Naive thymus-derived CD4-positive, alpha-beta T cell (primary cell): ENCODE results near the gene RSAD1. TPM values are rescaled to one million over a fixed set of nuclear protein-coding genes. Genes with fewer than 3 reads are reported as not detected.

Experiments
- ATAC-seq: fragments of 150-1000 bp; cut with Tn5 transposase; 2 replicates; pipeline ENCODE4 v1.10.0; 2021; ENCODE audit warnings: mild to moderate bottlenecking, moderate library complexity
- CTCF ChIA-PET: fragments of 350-600 bp; sonication (Branson Sonifier 250); formaldehyde crosslinking; loops from one replicate; lab custom pipeline; 2021; ENCODE audit warnings: antibody characterized with exemption; lab: Charles Lee
- POLR2A ChIA-PET: fragments of 350-600 bp; sonication (Branson Sonifier 250); formaldehyde crosslinking; loops from one replicate; lab custom pipeline; 2021; ENCODE audit warnings: antibody characterized with exemption, inconsistent platforms; lab: Charles Lee
- DNase-seq, 9 donors: peaks; one replicate each; pipeline versions ENCODE4 v3.0.0 to v3.0.0-alpha.2; 2020 to 2022; ENCODE audit warnings: mixed read lengths in 1 of 9
- H3K27ac ChIP-seq: one replicate; pipeline ENCODE4 v1.7.0; 2013; ENCODE audit warnings: mild to moderate bottlenecking, low read depth, low read length, moderate library complexity
- H3K27me3 ChIP-seq, 2 donors: one replicate each; pipeline ENCODE4 v1.7.0; 2013; ENCODE audit warnings: low read length in 2 of 2, mild to moderate bottlenecking in 2 of 2, moderate library complexity in 2 of 2; ENCODE audit not compliant: control insufficient read depth in 2 of 2, insufficient read depth in 2 of 2
- H3K36me3 ChIP-seq, 3 experiments: 1 replicate in 2 of 3; 2 replicates in 1 of 3; pipeline ENCODE4 v1.7.0; 2013; ENCODE audit warnings: low read length in 3 of 3, mild to moderate bottlenecking in 3 of 3, moderate library complexity in 1 of 3; ENCODE audit not compliant: insufficient read depth in 3 of 3, control insufficient read depth in 2 of 3
- H3K4me1 ChIP-seq, 2 donors: one replicate each; pipeline ENCODE4 v1.7.0; 2013; ENCODE audit warnings: low read length in 2 of 2, mild to moderate bottlenecking in 2 of 2, moderate library complexity in 1 of 2; ENCODE audit not compliant: control insufficient read depth in 2 of 2, insufficient read depth in 2 of 2
- H3K4me3 ChIP-seq: 2 replicates; pipeline ENCODE4 v1.7.0; 2013; ENCODE audit warnings: mild to moderate bottlenecking, low read length
- H3K9me3 ChIP-seq, 3 experiments: 1 replicate in 2 of 3; 2 replicates in 1 of 3; pipeline ENCODE4 v1.7.0; 2013; ENCODE audit warnings: low read length in 3 of 3; ENCODE audit not compliant: control insufficient read depth in 2 of 3
- H3K27ac Mint-ChIP-seq, 9 donors: one replicate each; pipeline ENCODE4 v1.8.0; 2020 to 2022; ENCODE audit warnings: mixed read lengths in 9 of 9, mild to moderate bottlenecking in 8 of 9, moderate library complexity in 5 of 9, inconsistent platforms in 2 of 9
- H3K27me3 Mint-ChIP-seq, 5 donors: one replicate each; pipeline ENCODE4 v1.8.0; 2021 to 2022; ENCODE audit warnings: mixed read lengths in 5 of 5, mild to moderate bottlenecking in 1 of 5
- H3K36me3 Mint-ChIP-seq, 5 donors: one replicate each; pipeline ENCODE4 v1.8.0; 2020 to 2022; ENCODE audit warnings: mixed read lengths in 5 of 5, mild to moderate bottlenecking in 3 of 5, inconsistent platforms in 1 of 5
- H3K4me1 Mint-ChIP-seq, 7 donors: one replicate each; pipeline ENCODE4 v1.8.0; 2020 to 2022; ENCODE audit warnings: mixed read lengths in 7 of 7, mild to moderate bottlenecking in 3 of 7, inconsistent platforms in 1 of 7
- H3K4me3 Mint-ChIP-seq, 10 donors: one replicate each; pipeline ENCODE4 v1.8.0; 2020 to 2022; ENCODE audit warnings: mild to moderate bottlenecking in 10 of 10, mixed read lengths in 10 of 10, moderate library complexity in 6 of 10, inconsistent platforms in 2 of 10
- H3K9me3 Mint-ChIP-seq, 11 donors: one replicate each; pipeline ENCODE4 v1.8.0; 2020 to 2022; ENCODE audit warnings: mixed read lengths in 11 of 11, mild to moderate bottlenecking in 4 of 11, inconsistent platforms in 1 of 11, moderate library complexity in 1 of 11
- intact Hi-C, 2 donors: fragments of 100-400 bp; cut with micrococcal nuclease; formaldehyde crosslinking; loops; one replicate each; pipeline ENCODE4 v1.15.1; 2023
- polyA plus RNA-seq, 2 donors: library from polyadenylated mRNA; unstranded; fragments of 300-500 nt; fragmentation: Illumina TruSeq; gene quantifications; one replicate each; pipeline ENCODE4 v1.2.3, GENCODE V29; 2021
- total RNA-seq, 6 experiments: library from RNA in 5 of 6; stranded (reverse) in 5 of 6; gene quantifications; 1 replicate in 5 of 6; 2 replicates in 1 of 6; pipeline ENCODE4 v1.2.3 and lab custom pipeline; 2021 to 2026

RSAD1 gene
- total and polyA plus RNA-seq, 7 experiments from 2014 or later, result 38.3 to 91.0 (median 56.8) TPM

GRCh38 chr17:50511058-50511457 lies 32.4 kb downstream of the RSAD1 start:
- H3K4me3 Mint-ChIP-seq, result peak overlapping the region in 2 of 10 donors; percentile 17 to 74

GRCh38 chr17:50513495-50513894 lies 34.8 kb downstream of the RSAD1 start:
- DNase-seq (no peak), ATAC-seq (no peak)
- H3K27ac ChIP-seq, result no peak overlapping the region
- no peaks in the 10 kb centered on the region for H3K9me3 Mint-ChIP-seq
- peaks cover 0 to 9% (median 0%) of the 10 kb centered on the region in 5 donors for H3K27me3 Mint-ChIP-seq
- intact Hi-C loops, result no loop called here
- H3K9me3 ChIP-seq, result no peaks in the 10 kb centered on the region
- CTCF ChIA-PET, result interaction anchor here (0.6 to 1.5 kb wide), 3 partner anchors 23 to 613 kb away, joined by 3 to 5 read pairs (median 4); no protein-coding TSS in a partner anchor
- peaks cover 10 to 15% of the 10 kb centered on the region in 2 donors for H3K4me1 ChIP-seq
- no peak overlapping the region for H3K4me3 Mint-ChIP-seq
- POLR2A ChIA-PET, result no interaction called here
- H3K36me3 ChIP-seq, result no peaks in the 10 kb centered on the region
- no peak overlapping the region for H3K27ac Mint-ChIP-seq
- peaks cover 0 to 51% (median 33%) of the 10 kb centered on the region in 7 donors for H3K4me1 Mint-ChIP-seq
- H3K36me3 Mint-ChIP-seq, result peaks cover 0 to 3% (median 0%) of the 10 kb centered on the region in 5 donors
- no peaks in the 10 kb centered on the region for H3K27me3 ChIP-seq
- no peak overlapping the region for H3K4me3 ChIP-seq

More at GRCh38 chr17:50511058-50511457, 32.4 kb downstream of the RSAD1 start:
- CTCF ChIA-PET, result interaction anchor here (0.9 kb wide), 1 partner anchor 36 kb away, joined by 3 read pairs; the partner anchor contains the start of gene SPATA20
- ATAC-seq (peak; percentile 41), DNase-seq (peak in 4 of 9 donors; percentile 10 to 47 (median 18))
- Histone ChIP-seq H3K4me1 (peaks cover 7 to 10% of the 10 kb centered on the region in 2 donors), H3K9me3 (no peaks in the 10 kb centered on the region), H3K27me3 (no peaks in the 10 kb centered on the region), H3K4me3 (no peak overlapping the region), H3K36me3 (no peaks in the 10 kb centered on the region), H3K27ac (no peak overlapping the region)
- peaks cover 0 to 3% (median 0%) of the 10 kb centered on the region in 5 donors for H3K36me3 Mint-ChIP-seq
- H3K4me1 Mint-ChIP-seq, result peaks cover 0 to 40% (median 26%) of the 10 kb centered on the region in 7 donors
- H3K9me3 Mint-ChIP-seq, result no peaks in the 10 kb centered on the region
- POLR2A ChIA-PET, result interaction anchor here (0.9 kb wide), 1 partner anchor 31 kb away, joined by 3 read pairs; no protein-coding TSS in a partner anchor
- H3K27ac Mint-ChIP-seq, result peak overlapping the region in 5 of 9 donors; percentile 19 to 89 (median 43)
- peaks cover 0 to 9% (median 0%) of the 10 kb centered on the region in 5 donors for H3K27me3 Mint-ChIP-seq
- intact Hi-C loops, result loop anchor here in 1 of 2 donors (1.0 kb wide), 3 partner anchors 31 to 356 kb away; partner anchors contain the start of gene RSAD1

- POLR2A ChIA-PET, result no interaction called here
- no peak overlapping the region for H3K27ac ChIP-seq
- ATAC-seq (no peak), DNase-seq (no peak)
- intact Hi-C loops, result no loop called here
- Mint-ChIP-seq H3K9me3 (no peaks in the 10 kb centered on the region), H3K27me3 (peaks cover 0 to 9% (median 0%) of the 10 kb centered on the region in 5 donors), H3K36me3 (peaks cover 0 to 3% (median 0%) of the 10 kb centered on the region in 5 donors), H3K4me3 (no peak overlapping the region), H3K27ac (no peak overlapping the region), H3K4me1 (peaks cover 0 to 42% (median 24%) of the 10 kb centered on the region in 7 donors)
- H3K36me3 ChIP-seq, result no peaks in the 10 kb centered on the region
- no peaks in the 10 kb centered on the region for H3K9me3 ChIP-seq
- H3K27me3 ChIP-seq, result no peaks in the 10 kb centered on the region
- H3K4me3 ChIP-seq, result no peak overlapping the region
- CTCF ChIA-PET, result interaction anchor here (1.5 kb wide), 1 partner anchor 11 kb away, joined by 3 read pairs; no protein-coding TSS in a partner anchor
- peaks cover 4 to 8% of the 10 kb centered on the region in 2 donors for H3K4me1 ChIP-seq
Observed at GRCh38 chr17:50514388-50514787, 35.7 kb downstream of the RSAD1 start.

- ATAC-seq, result no peak
- no peaks in the 10 kb centered on the region for H3K36me3 Mint-ChIP-seq
- POLR2A ChIA-PET, result interaction anchor here (0.5 kb wide), 1 partner anchor 112 kb away, joined by 3 read pairs; no protein-coding TSS in a partner anchor
Observed at GRCh38 chr17:50514936-50515702, 36.5 kb downstream of the RSAD1 start.

GRCh38 chr17:50517011-50517410 lies 38.4 kb downstream of the RSAD1 start:
- no peaks in the 10 kb centered on the region for H3K36me3 Mint-ChIP-seq
- H3K27me3 Mint-ChIP-seq, result peaks cover 0 to 3% (median 0%) of the 10 kb centered on the region in 5 donors
- Histone ChIP-seq H3K27me3 (no peaks in the 10 kb centered on the region), H3K36me3 (no peaks in the 10 kb centered on the region), H3K27ac (no peak overlapping the region), H3K4me1 (peaks cover 0 to 8% of the 10 kb centered on the region in 2 donors), H3K4me3 (no peak overlapping the region), H3K9me3 (no peaks in the 10 kb centered on the region)
- POLR2A ChIA-PET, result no interaction called here
- CTCF ChIA-PET, result interaction anchor here (1.8 kb wide), 1 partner anchor 16 kb away, joined by 7 read pairs; no protein-coding TSS in a partner anchor
- H3K9me3 Mint-ChIP-seq, result no peaks in the 10 kb centered on the region
- peaks cover 0 to 27% (median 12%) of the 10 kb centered on the region in 7 donors for H3K4me1 Mint-ChIP-seq
- peak overlapping the region in 7 of 10 donors; percentile 12 to 70 (median 23) for H3K4me3 Mint-ChIP-seq
- peak overlapping the region in 5 of 9 donors; percentile 48 to 84 (median 56) for H3K27ac Mint-ChIP-seq
- intact Hi-C loops, result no loop called here
- no peak for DNase-seq
- no peak for ATAC-seq

More at GRCh38 chr17:50514936-50515702, 36.5 kb downstream of the RSAD1 start:
- no peak overlapping the region for H3K4me3 Mint-ChIP-seq
- no peaks in the 10 kb centered on the region for H3K9me3 ChIP-seq
- H3K27ac Mint-ChIP-seq, result no peak overlapping the region
- DNase-seq, result no peak
- no peaks in the 10 kb centered on the region for H3K27me3 ChIP-seq
- intact Hi-C loops, result no loop called here
- H3K4me1 ChIP-seq, result peaks cover 4 to 8% of the 10 kb centered on the region in 2 donors
- peaks cover 0 to 37% (median 18%) of the 10 kb centered on the region in 7 donors for H3K4me1 Mint-ChIP-seq
- H3K4me3 ChIP-seq, result no peak overlapping the region
- no peaks in the 10 kb centered on the region for H3K36me3 ChIP-seq
- no peaks in the 10 kb centered on the region for H3K9me3 Mint-ChIP-seq
- no peak overlapping the region for H3K27ac ChIP-seq
- CTCF ChIA-PET, result interaction anchor here (1.5 kb wide), 1 partner anchor 11 kb away, joined by 3 read pairs; no protein-coding TSS in a partner anchor
- peaks cover 0 to 9% (median 0%) of the 10 kb centered on the region in 5 donors for H3K27me3 Mint-ChIP-seq

GRCh38 chr17:50517504-50518383 lies 39.1 kb downstream of the RSAD1 start:
- ChIA-PET POLR2A (no interaction called here), CTCF (interaction anchor here (1.8 kb wide), 1 partner anchor 17 kb away, joined by 7 read pairs; no protein-coding TSS in a partner anchor)
- Mint-ChIP-seq H3K36me3 (no peaks in the 10 kb centered on the region), H3K4me3 (peak overlapping the region in 3 of 10 donors; percentile 12 to 67 (median 45)), H3K9me3 (no peaks in the 10 kb centered on the region), H3K4me1 (peaks cover 0 to 23% (median 12%) of the 10 kb centered on the region in 7 donors), H3K27me3 (no peaks in the 10 kb centered on the region), H3K27ac (peak overlapping the region in 4 of 9 donors; percentile 3 to 76 (median 27))
- no peak for ATAC-seq
- H3K4me3 ChIP-seq, result no peak overlapping the region
- no peaks in the 10 kb centered on the region for H3K27me3 ChIP-seq
- no peak overlapping the region for H3K27ac ChIP-seq
- no peaks in the 10 kb centered on the region for H3K36me3 ChIP-seq
- H3K4me1 ChIP-seq, result peaks cover 0 to 8% of the 10 kb centered on the region in 2 donors
- DNase-seq, result no peak
- intact Hi-C loops, result no loop called here
- H3K9me3 ChIP-seq, result no peaks in the 10 kb centered on the region
